Transverse colon (tissue), 4 donors: ENCODE data around the gene S100PBP. TPM values are rescaled to one million over a fixed set of nuclear protein-coding genes. Genes with fewer than 3 reads are reported as not detected.

Experiments used
- DNase-seq: peaks from one replicate; pipeline ENCODE4 v3.0.0-alpha.2; 2019
- H3K27ac ChIP-seq, 4 donors: fragments of 200-600 bp; sonication (generic); 2 replicates each; pipeline ENCODE4 v1.5.1; 2016 to 2018; ENCODE audit warnings: inconsistent platforms in 4 of 4
- H3K27me3 ChIP-seq: fragments of 200-600 bp; sonication (generic); 2 replicates; pipeline ENCODE4 v1.5.1; 2017; ENCODE audit warnings: inconsistent platforms
- H3K36me3 ChIP-seq, 4 donors: fragments of 200-600 bp; sonication (generic); 2 replicates each; pipeline ENCODE4 v1.5.1; 2017 to 2019; ENCODE audit warnings: inconsistent platforms in 4 of 4
- H3K4me1 ChIP-seq, 4 donors: fragments of 200-600 bp; sonication (generic); 2 replicates each; pipeline ENCODE4 v1.5.1; 2017 to 2020; ENCODE audit warnings: inconsistent platforms in 4 of 4
- H3K4me3 ChIP-seq, 4 donors: fragments of 200-600 bp; sonication (generic); 1 replicate in 1 of 4; 2 replicates in 3 of 4; pipeline versions ENCODE4 v1.5.1 to v1.6.1; 2017 to 2019; ENCODE audit warnings: inconsistent platforms in 4 of 4
- H3K9me3 ChIP-seq, 2 donors: fragments of 200-600 bp; sonication (generic); 2 replicates each; pipeline ENCODE4 v1.5.1; 2017 to 2019; ENCODE audit warnings: inconsistent platforms in 2 of 2
- CTCF ChIP-seq, 5 experiments: fragments of 200-600 bp in 3 of 5; fragments of 450-650 bp in 2 of 5; sonication (generic) in 3 of 5; IDR thresholded peaks; 1 replicate in 2 of 5; 2 replicates in 3 of 5; pipeline ENCODE4 v1.5.1; 2016 to 2017; ENCODE audit warnings: antibody characterized with exemption in 5 of 5, inconsistent platforms in 3 of 5, mild to moderate bottlenecking in 2 of 5, moderate library complexity in 1 of 5
- EP300 ChIP-seq: sonication (generic); formaldehyde crosslinking; IDR thresholded peaks from one replicate; pipeline ENCODE4 v1.6.1; 2017; ENCODE audit warnings: antibody characterized with exemption, low read depth
- POLR2A ChIP-seq: fragments of 450-650 bp; IDR thresholded peaks from one replicate; pipeline ENCODE4 v1.6.1; 2016; ENCODE audit warnings: antibody characterized with exemption, mild to moderate bottlenecking, moderate library complexity
- POLR2AphosphoS5 ChIP-seq, 3 donors: sonication (generic); formaldehyde crosslinking; IDR thresholded peaks; one replicate each; pipeline ENCODE4 v1.6.1; 2016; ENCODE audit warnings: antibody characterized with exemption in 3 of 3
- WGBS, 2 donors: methylation state at CpG; one replicate each; pipeline ENCODE4 v1.1.5; 2018; ENCODE audit warnings: low coverage in 1 of 2; 5-methylcytosine and 5-hydroxymethylcytosine counted together
- in situ Hi-C, 4 donors: fragments of 200-750 bp; cut with MboI; loops; one replicate each; pipeline versions ENCODE4 v1.15.0 to v1.15.1; 2017; ENCODE audit warnings: low sequenced_read_pairs in 3 of 4, low pct_ligation_motif_present in 1 of 4, low pct_unique_long_range_greater_than_20kb in 1 of 4
- intact Hi-C: fragments of 100-400 bp; cut with DNase I; formaldehyde crosslinking; loops from one replicate; pipeline ENCODE4 v1.15.1; 2023; ENCODE audit warnings: low total_unique reads
- total RNA-seq, 4 donors: library from RNA; depleted of rRNA; stranded (reverse); fragments of >200 nt; gene quantifications; one replicate each; pipeline ENCODE4 v1.1.0, GENCODE V29; 2016

Gene S100PBP
- total RNA-seq, 4 donors from 2014 or later, result 26.2 to 257 (median 40.7) TPM

GRCh38 chr1:32890516-32891240 lies 73.2 kb downstream of the S100PBP start:
- Histone ChIP-seq H3K27me3 (peaks cover 64% of the 10 kb centered on the region), H3K4me1 (peaks cover 5 to 34% (median 21%) of the 10 kb centered on the region in 4 donors), H3K4me3 (no peak overlapping the region), H3K9me3 (no peaks in the 10 kb centered on the region), H3K27ac (no peak overlapping the region), H3K36me3 (no peaks in the 10 kb centered on the region)
- WGBS, 2 donors, result 66 to 85% methylated on average over 2 to 7 of the region's 7 CpGs
- in situ Hi-C loops (no loop called here), intact Hi-C loops (no loop called here)
- no peak for DNase-seq
- TF ChIP-seq CTCF (IDR thresholded peaks at IDR 0.05) (no peak), POLR2AphosphoS5 (IDR thresholded peaks at IDR 0.05) (no peak), POLR2A (no peak), EP300 (no peak)

GRCh38 chr1:32891241-32891570 lies 73.8 kb downstream of the S100PBP start:
- no peaks in the 10 kb centered on the region for H3K9me3 ChIP-seq
- H3K27me3 ChIP-seq, result peaks cover 58% of the 10 kb centered on the region
- intact Hi-C loops (no loop called here), in situ Hi-C loops (no loop called here)
- H3K27ac ChIP-seq, result no peak overlapping the region
- TF ChIP-seq CTCF (IDR thresholded peaks at IDR 0.05) (no peak), EP300 (no peak), POLR2AphosphoS5 (IDR thresholded peaks at IDR 0.05) (no peak), POLR2A (no peak)
- H3K4me1 ChIP-seq, result peaks cover 5 to 30% (median 18%) of the 10 kb centered on the region in 4 donors
- WGBS, 2 donors, result 60 to 100% methylated on average over 1 of the region's 1 CpG
- no peaks in the 10 kb centered on the region for H3K36me3 ChIP-seq
- no peak overlapping the region for H3K4me3 ChIP-seq
- DNase-seq, result no peak

GRCh38 chr1:32891630-32892029 lies 74.2 kb downstream of the S100PBP start:
- intact Hi-C loops, result no loop called here
- Histone ChIP-seq H3K9me3 (no peaks in the 10 kb centered on the region), H3K27ac (no peak overlapping the region), H3K36me3 (no peaks in the 10 kb centered on the region), H3K27me3 (peaks cover 54% of the 10 kb centered on the region), H3K4me1 (peaks cover 5 to 25% (median 15%) of the 10 kb centered on the region in 4 donors), H3K4me3 (no peak overlapping the region)
- TF ChIP-seq EP300, result no peak
- no peak for TF ChIP-seq POLR2A
- no peak for TF ChIP-seq CTCF (IDR thresholded peaks at IDR 0.05)
- no peak for TF ChIP-seq POLR2AphosphoS5 (IDR thresholded peaks at IDR 0.05)
- WGBS, 2 donors, result 100% methylated on average over 1 to 3 of the region's 3 CpGs
- no peak for DNase-seq
- in situ Hi-C loops, result no loop called here

GRCh38 chr1:32892368-32893197 lies 75.1 kb downstream of the S100PBP start:
- DNase-seq, result peak; percentile 69
- in situ Hi-C loops (no loop called here), intact Hi-C loops (no loop called here)
- Histone ChIP-seq H3K36me3 (no peaks in the 10 kb centered on the region), H3K4me1 (peaks cover 5 to 22% (median 15%) of the 10 kb centered on the region in 4 donors), H3K27me3 (peaks cover 45% of the 10 kb centered on the region), H3K9me3 (no peaks in the 10 kb centered on the region), H3K27ac (peak overlapping the region; percentile 68 to 80 (median 74)), H3K4me3 (peak overlapping the region; percentile 12 to 55 (median 41))
- 23 to 37% methylated on average over 5 to 49 of the region's 49 CpGs for WGBS, 2 donors
- TF ChIP-seq POLR2AphosphoS5 (IDR thresholded peaks at IDR 0.05) (no peak), CTCF (IDR thresholded peaks at IDR 0.05) (peak in 4 of 5 experiments; percentile 49 to 62 (median 60))
